HepG2 (cell line): ENCODE data around the gene PRPSAP2. TPM values are rescaled to one million over a fixed set of nuclear protein-coding genes. Genes with fewer than 3 reads are reported as not detected.

ENCODE experiments used
- polyA plus RNA-seq, 8 experiments: library from polyadenylated mRNA; depleted of rRNA in 3 of 8; stranded (reverse) in 7 of 8; unstranded in 1 of 8; fragments of >200 nt; fragmentation: Illumina TruSeq in 4 of 8; extraction: Trizol in 4 of 8; gene quantifications; 2 replicates each; pipeline versions ENCODE4 v1.2.1 to v1.2.3, GENCODE V29; 2011 to 2016; ENCODE audit warnings: low read depth in 4 of 8, missing spikeins in 1 of 8, mixed read lengths in 1 of 8; ENCODE audit not compliant: insufficient read depth in 1 of 8
- small RNA-seq, 3 experiments: library from RNA; depleted of rRNA; stranded (forward); fragments of <200 nt; gene quantifications; one replicate each; pipeline ENCODE3, GENCODE V24; 2012; ENCODE audit warnings: low read depth in 2 of 3, low replicate concordance in 1 of 3; ENCODE audit not compliant: insufficient read length in 3 of 3, insufficient read depth in 2 of 3
- total RNA-seq, 5 experiments: library from RNA; depleted of rRNA; stranded (reverse); fragments of >200 nt; fragmentation: Illumina TruSeq; extraction: Trizol; gene quantifications; 2 replicates each; pipeline ENCODE4 v1.2.3, GENCODE V29; 2016; ENCODE audit warnings: low read depth in 1 of 5

PRPSAP2 gene
- total and polyA plus RNA-seq, 2 of the 13 experiments (the other 11 are each of a cell fraction or from before 2014, with no cell fraction given): 34.0 to 58.9 TPM

Small RNA genes lying within 50 kb of the gene (small RNA-seq; reads per million reads assigned to genes)
- gene RF00324: 0 reads per million in 3 experiments

Other genes with a start within 250 kb of the PRPSAP2 start
- gene TBC1D28, start 213.7 kb upstream of the PRPSAP2 start, total RNA-seq (2016; rRNA removed; fragmentation: Illumina TruSeq; extraction: Trizol): not detected in 2 replicates
- 0.03 TPM in 1 of 2 replicates, not detected in the other for gene TBC1D28, start 213.7 kb upstream of the PRPSAP2 start, polyA plus RNA-seq (2011; rRNA removed)
- gene FOXO3B, start 175.8 kb upstream of the PRPSAP2 start, total RNA-seq (2016; rRNA removed; fragmentation: Illumina TruSeq; extraction: Trizol): 2.1 and 2.7 TPM in 2 replicates
- 3.1 and 3.9 TPM in 2 replicates for gene FOXO3B, start 175.8 kb upstream of the PRPSAP2 start, polyA plus RNA-seq (2011; rRNA removed)
- gene FBXW10, start 114.1 kb upstream of the PRPSAP2 start, total RNA-seq (2016; rRNA removed; fragmentation: Illumina TruSeq; extraction: Trizol): 0.04 TPM in 1 of 2 replicates, not detected in the other
- 0.17 and 0.30 TPM in 2 replicates for gene FBXW10, start 114.1 kb upstream of the PRPSAP2 start, polyA plus RNA-seq (2011; rRNA removed)
- gene TVP23B, start 76.9 kb upstream of the PRPSAP2 start, total RNA-seq (2016; rRNA removed; fragmentation: Illumina TruSeq; extraction: Trizol): 50.6 and 66.5 TPM in 2 replicates
- 31.8 and 45.1 TPM in 2 replicates for gene TVP23B, start 76.9 kb upstream of the PRPSAP2 start, polyA plus RNA-seq (2011; rRNA removed)
- gene SLC5A10, start 94.0 kb downstream of the PRPSAP2 start, total RNA-seq (2016; rRNA removed; fragmentation: Illumina TruSeq; extraction: Trizol): not detected in 2 replicates
- gene SLC5A10, start 94.0 kb downstream of the PRPSAP2 start, polyA plus RNA-seq (2011; rRNA removed): 0.05 and 0.07 TPM in 2 replicates
- gene FAM83G, start 146.6 kb downstream of the PRPSAP2 start, total RNA-seq (2016; rRNA removed; fragmentation: Illumina TruSeq; extraction: Trizol): 14.0 and 18.6 TPM in 2 replicates
- gene FAM83G, start 146.6 kb downstream of the PRPSAP2 start, polyA plus RNA-seq (2011; rRNA removed): 13.7 and 21.2 TPM in 2 replicates
- gene GRAP, start 188.8 kb downstream of the PRPSAP2 start, total RNA-seq (2016; rRNA removed; fragmentation: Illumina TruSeq; extraction: Trizol): 0.77 and 0.90 TPM in 2 replicates
- 1.6 and 1.7 TPM in 2 replicates for gene GRAP, start 188.8 kb downstream of the PRPSAP2 start, polyA plus RNA-seq (2011; rRNA removed)